ENCODE measurements around the gene CISD3. TPM values are rescaled to one million over a fixed set of nuclear protein-coding genes. Genes with fewer than 3 reads are reported as not detected.
A peak's percentile ranks its signal among the peaks of the same experiment; 100 is the strongest.

Gene CISD3
- total RNA-seq, 2 donors from 2014 or later, result 12.0 to 12.8 TPM

DNA sequence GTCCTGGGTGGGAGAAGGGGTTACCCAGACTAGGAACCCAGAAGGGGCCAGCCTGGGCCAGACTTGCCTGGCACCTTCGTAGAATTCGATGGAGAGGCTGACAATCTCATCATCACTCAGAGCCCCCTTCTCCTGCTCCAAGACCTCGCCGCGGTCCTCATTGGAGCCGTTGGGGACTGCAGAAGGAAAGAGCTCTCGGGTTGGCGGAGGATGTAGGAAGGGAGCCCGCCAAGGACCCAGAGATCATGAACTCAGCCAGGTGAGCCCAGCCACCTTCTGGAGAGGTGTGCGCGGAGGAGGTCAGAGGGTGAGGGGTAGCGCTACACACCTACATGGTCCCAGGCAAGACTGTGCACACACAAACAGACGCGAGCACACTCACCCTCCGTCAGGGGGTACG lies 8.5 kb downstream of the CISD3 start:
- DNase-seq (no peak), ATAC-seq (no peak)
- Mint-ChIP-seq H3K27ac (no peak overlapping the region), H3K4me1 (peaks cover 16% of the 10 kb centered on the region), H3K36me3 (ENCODE audit: low read depth) (no peaks in the 10 kb centered on the region), H3K4me3 (no peak overlapping the region), H3K27me3 (peaks cover 13% of the 10 kb centered on the region)
- H3K9me3 ChIP-seq (ENCODE audit: control insufficient read depth, low read length, poor library complexity, severe bottlenecking), result no peaks in the 10 kb centered on the region

DNA sequence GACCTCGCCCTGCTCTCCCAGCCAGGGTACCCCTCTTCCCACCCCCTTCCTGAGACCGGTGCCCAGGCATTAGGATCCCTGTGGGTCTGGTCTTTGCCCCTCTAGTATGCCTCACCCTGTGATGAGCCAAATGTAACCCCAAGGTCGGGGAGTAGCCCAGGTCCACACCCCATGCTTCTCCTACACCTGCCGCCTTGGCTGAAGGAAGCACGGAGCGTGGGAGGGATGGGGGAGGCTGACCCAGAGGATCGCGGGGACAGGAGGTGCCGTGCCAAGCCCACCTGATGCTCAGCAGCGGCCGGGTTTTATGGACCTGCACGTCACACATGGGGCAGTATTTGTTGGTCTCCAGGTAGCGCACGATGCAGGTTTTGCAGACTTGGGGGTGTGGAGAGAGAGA lies 9.2 kb downstream of the CISD3 start:
- ATAC-seq, result no peak
- H3K36me3 Mint-ChIP-seq (ENCODE audit: low read depth), result no peaks in the 10 kb centered on the region
- no peak for DNase-seq
- peaks cover 16% of the 10 kb centered on the region for H3K27me3 Mint-ChIP-seq
- peaks cover 10% of the 10 kb centered on the region for H3K4me1 Mint-ChIP-seq
- H3K9me3 ChIP-seq (ENCODE audit: control insufficient read depth, low read length, poor library complexity, severe bottlenecking), result no peaks in the 10 kb centered on the region
- H3K4me3 Mint-ChIP-seq, result no peak overlapping the region
- H3K27ac Mint-ChIP-seq, result no peak overlapping the region

GRCh38 chr17:38740044-38740443 lies 9.9 kb downstream of the CISD3 start:
- ATAC-seq (no peak), DNase-seq (no peak)
- H3K9me3 ChIP-seq (ENCODE audit: control insufficient read depth, low read length, poor library complexity, severe bottlenecking), result no peaks in the 10 kb centered on the region
- Mint-ChIP-seq H3K36me3 (ENCODE audit: low read depth) (peaks cover 2% of the 10 kb centered on the region), H3K27me3 (peaks cover 22% of the 10 kb centered on the region), H3K27ac (no peak overlapping the region), H3K4me1 (peaks cover 8% of the 10 kb centered on the region), H3K4me3 (no peak overlapping the region)

GRCh38 chr17:38740806-38741205 lies 10.7 kb downstream of the CISD3 start:
- ATAC-seq (no peak), DNase-seq (no peak)
- H3K9me3 ChIP-seq (ENCODE audit: control insufficient read depth, low read length, poor library complexity, severe bottlenecking), result no peaks in the 10 kb centered on the region
- peaks cover 24% of the 10 kb centered on the region for H3K27me3 Mint-ChIP-seq
- no peak overlapping the region for H3K4me3 Mint-ChIP-seq
- peaks cover 4% of the 10 kb centered on the region for H3K4me1 Mint-ChIP-seq
- peaks cover 2% of the 10 kb centered on the region for H3K36me3 Mint-ChIP-seq (ENCODE audit: low read depth)
- H3K27ac Mint-ChIP-seq, result no peak overlapping the region

DNA sequence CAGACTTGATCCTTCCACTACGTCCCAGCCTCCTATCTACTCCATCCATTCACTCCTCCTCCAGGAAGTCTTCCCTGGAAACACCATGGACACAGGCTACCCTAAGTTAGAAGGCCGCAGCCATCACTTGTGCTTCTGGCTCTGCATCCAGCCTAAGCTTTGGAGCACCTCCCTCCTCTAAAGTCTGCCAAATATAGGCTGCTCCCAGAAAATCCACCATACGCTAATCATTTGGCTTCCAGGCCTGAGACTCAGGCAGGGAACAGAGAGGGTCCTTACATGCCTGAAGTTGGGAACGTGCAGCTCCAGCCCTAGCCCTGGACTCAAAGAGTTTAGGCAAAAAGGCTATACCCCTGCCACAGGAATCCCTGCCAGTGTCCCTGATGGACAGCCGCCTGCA lies 11.3 kb downstream of the CISD3 start:
- no peak overlapping the region for H3K27ac Mint-ChIP-seq
- peaks cover 31% of the 10 kb centered on the region for H3K27me3 Mint-ChIP-seq
- no peak for ATAC-seq
- peaks cover 6% of the 10 kb centered on the region for H3K36me3 Mint-ChIP-seq (ENCODE audit: low read depth)
- DNase-seq, result no peak
- H3K4me3 Mint-ChIP-seq, result no peak overlapping the region
- no peaks in the 10 kb centered on the region for H3K9me3 ChIP-seq (ENCODE audit: control insufficient read depth, low read length, poor library complexity, severe bottlenecking)
- H3K4me1 Mint-ChIP-seq, result peaks cover 10% of the 10 kb centered on the region

DNA sequence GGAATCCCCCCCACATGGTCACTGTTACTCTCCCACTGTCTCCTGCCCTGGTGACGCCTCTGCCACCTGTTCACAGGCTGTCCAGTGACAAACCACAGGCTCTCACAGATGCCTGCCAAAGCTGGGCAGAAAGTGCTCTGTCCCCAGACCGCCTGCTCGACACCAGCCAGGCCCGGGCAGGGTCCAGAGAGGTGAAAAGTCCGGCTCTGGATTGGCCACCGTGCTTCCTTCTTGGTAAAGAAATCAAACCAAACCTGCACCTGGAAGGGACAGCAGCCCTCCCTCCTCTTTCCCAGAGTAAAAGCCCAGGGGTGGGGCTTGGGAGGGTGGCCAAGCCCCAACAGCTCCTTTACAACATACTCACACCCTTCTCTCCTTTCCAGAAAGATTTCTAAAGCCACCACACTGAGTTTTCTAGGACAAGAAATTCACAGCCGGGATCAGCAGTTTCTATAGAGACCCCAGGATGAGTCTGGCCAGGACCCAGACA lies 11.8 kb downstream of the CISD3 start:
- no peak for DNase-seq
- H3K9me3 ChIP-seq (ENCODE audit: control insufficient read depth, low read length, poor library complexity, severe bottlenecking), result no peaks in the 10 kb centered on the region
- no peak for ATAC-seq
- no peak overlapping the region for H3K27ac Mint-ChIP-seq
- H3K27me3 Mint-ChIP-seq, result peaks cover 36% of the 10 kb centered on the region
- H3K4me1 Mint-ChIP-seq, result peaks cover 15% of the 10 kb centered on the region
- peaks cover 6% of the 10 kb centered on the region for H3K36me3 Mint-ChIP-seq (ENCODE audit: low read depth)
- no peak overlapping the region for H3K4me3 Mint-ChIP-seq

DNA sequence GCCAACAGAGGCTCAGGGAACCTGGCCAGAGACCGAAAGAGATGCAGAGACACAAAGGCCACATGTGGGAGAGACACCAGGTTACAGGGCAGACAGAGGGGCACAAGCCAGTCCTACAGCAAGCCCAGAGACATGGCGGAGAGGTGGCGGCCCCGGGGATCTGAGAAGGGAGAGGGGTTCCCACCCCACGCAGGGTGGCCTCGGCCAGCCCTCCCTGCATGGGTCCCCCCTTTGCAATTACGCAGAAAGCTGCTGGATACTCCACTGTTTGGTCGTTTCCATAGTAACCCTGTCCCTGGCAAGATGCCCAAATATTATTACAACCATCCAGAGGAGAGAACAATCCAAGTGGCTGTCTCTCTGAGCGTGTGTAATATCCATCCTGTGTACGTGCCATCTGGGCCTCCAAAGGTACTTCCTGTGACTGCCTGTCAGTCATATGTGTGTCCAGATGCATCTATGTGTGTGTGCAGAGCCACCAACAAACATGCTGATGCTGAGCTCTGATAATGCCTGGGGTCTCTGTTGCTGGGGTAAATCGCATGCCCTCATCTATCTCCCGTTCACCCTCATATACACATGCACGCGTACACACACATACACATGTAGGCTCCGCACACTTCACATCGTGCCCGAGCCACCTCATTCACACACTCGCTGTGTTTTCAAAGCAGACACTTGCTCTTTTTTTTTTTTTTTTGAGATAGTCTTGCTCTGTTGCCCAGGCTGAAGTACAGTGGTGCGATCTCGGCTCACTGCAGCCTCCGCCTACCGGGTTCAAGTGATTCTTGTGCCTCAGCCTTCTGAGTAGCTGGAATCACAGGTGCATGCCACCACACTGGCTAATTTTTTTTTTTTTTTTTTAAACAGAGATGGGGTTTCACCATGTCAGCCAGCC lies 12.5 kb downstream of the CISD3 start:
- Mint-ChIP-seq H3K27me3 (peaks cover 36% of the 10 kb centered on the region), H3K36me3 (ENCODE audit: low read depth) (peaks cover 6% of the 10 kb centered on the region), H3K27ac (no peak overlapping the region), H3K4me3 (no peak overlapping the region), H3K4me1 (peaks cover 15% of the 10 kb centered on the region)
- peak; percentile 53 for ATAC-seq
- DNase-seq, result no peak
- no peaks in the 10 kb centered on the region for H3K9me3 ChIP-seq (ENCODE audit: control insufficient read depth, low read length, poor library complexity, severe bottlenecking)

DNA sequence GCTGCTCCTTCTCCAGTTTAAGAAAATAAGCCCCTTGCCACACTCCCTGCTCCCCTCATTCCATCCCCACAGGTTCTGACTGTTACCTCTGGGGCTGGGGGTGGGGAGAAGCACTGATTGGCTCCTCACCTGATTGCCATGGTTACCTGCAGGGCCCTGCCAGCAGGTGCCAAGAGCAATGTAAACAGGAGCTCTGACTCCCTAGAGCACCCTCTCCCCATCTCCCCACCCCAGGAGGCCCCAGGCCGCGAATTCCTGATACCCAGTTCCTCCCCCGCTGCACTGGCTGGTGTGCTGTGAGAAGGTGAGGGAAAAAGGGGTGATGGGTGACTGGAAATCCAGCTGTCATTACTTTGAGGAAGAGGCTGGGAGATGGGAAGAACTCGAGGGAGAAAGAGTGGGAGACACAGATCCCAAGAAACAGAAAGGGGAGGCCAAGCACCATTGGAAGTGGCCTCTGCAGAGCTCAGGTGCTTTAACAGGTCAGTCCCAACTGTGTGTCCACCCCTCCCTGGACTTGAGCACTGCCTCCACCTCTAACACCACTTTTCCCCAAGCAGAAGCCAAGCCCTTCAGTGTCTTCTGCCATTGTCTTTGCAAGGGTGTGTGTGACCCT lies 13.5 kb downstream of the CISD3 start:
- H3K27me3 Mint-ChIP-seq, result peaks cover 36% of the 10 kb centered on the region
- no peak overlapping the region for H3K27ac Mint-ChIP-seq
- no peak overlapping the region for H3K4me3 Mint-ChIP-seq
- ATAC-seq, result no peak
- DNase-seq, result no peak
- H3K36me3 Mint-ChIP-seq (ENCODE audit: low read depth), result peaks cover 8% of the 10 kb centered on the region
- H3K4me1 Mint-ChIP-seq, result peaks cover 18% of the 10 kb centered on the region
- no peaks in the 10 kb centered on the region for H3K9me3 ChIP-seq (ENCODE audit: control insufficient read depth, low read length, poor library complexity, severe bottlenecking)

- peaks cover 8% of the 10 kb centered on the region for H3K36me3 Mint-ChIP-seq (ENCODE audit: low read depth)
- no peak for DNase-seq
- no peak overlapping the region for H3K4me3 Mint-ChIP-seq
- H3K27me3 Mint-ChIP-seq, result peaks cover 48% of the 10 kb centered on the region
- no peak overlapping the region for H3K27ac Mint-ChIP-seq
- peaks cover 28% of the 10 kb centered on the region for H3K4me1 Mint-ChIP-seq
- no peaks in the 10 kb centered on the region for H3K9me3 ChIP-seq (ENCODE audit: control insufficient read depth, low read length, poor library complexity, severe bottlenecking)
- ATAC-seq, result no peak
These were observed 15.4 kb downstream of the CISD3 start for GRCh38 chr17:38745545-38745944.

GRCh38 chr17:38746004-38746848 lies 16.1 kb downstream of the CISD3 start:
- peaks cover 55% of the 10 kb centered on the region for H3K27me3 Mint-ChIP-seq
- peaks cover 35% of the 10 kb centered on the region for H3K4me1 Mint-ChIP-seq
- no peak overlapping the region for H3K27ac Mint-ChIP-seq
- peak overlapping the region; percentile 88 for H3K4me3 Mint-ChIP-seq
- ATAC-seq, result no peak
- peaks cover 8% of the 10 kb centered on the region for H3K36me3 Mint-ChIP-seq (ENCODE audit: low read depth)
- no peaks in the 10 kb centered on the region for H3K9me3 ChIP-seq (ENCODE audit: control insufficient read depth, low read length, poor library complexity, severe bottlenecking)
- no peak for DNase-seq

DNA sequence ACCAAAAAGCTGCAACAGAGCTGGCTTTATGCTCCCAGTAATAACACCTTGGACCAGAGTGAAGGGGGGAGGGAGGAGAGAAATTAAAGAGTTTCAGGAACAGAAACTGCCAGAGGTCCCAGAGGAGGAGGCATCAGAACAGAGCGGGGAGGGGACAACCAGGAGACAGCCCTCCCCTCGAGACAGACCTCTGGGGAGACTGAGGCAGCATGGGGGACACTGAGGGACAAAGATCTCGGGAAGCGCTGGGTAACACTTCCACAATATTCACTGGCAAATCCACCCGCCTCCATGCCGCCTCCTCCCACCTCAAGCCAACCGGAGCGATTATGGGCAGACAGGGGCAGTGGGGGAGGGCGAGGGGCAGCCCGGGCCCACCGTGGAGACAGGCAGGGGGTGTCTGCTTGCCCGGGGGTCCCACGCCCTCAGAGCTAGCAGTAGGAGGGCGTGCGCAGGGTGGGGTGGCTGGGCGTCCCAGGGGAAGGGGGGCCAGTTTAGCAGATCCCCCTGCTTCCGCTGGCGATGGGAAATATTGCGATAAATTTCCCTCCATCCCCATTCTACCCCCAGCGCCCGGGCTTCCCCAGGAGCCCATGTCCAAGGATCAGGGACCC lies 16.8 kb downstream of the CISD3 start:
- DNase-seq (no peak), ATAC-seq (no peak)
- peaks cover 55% of the 10 kb centered on the region for H3K27me3 Mint-ChIP-seq
- H3K9me3 ChIP-seq (ENCODE audit: control insufficient read depth, low read length, poor library complexity, severe bottlenecking), result no peaks in the 10 kb centered on the region
- peak overlapping the region; percentile 88 for H3K4me3 Mint-ChIP-seq
- H3K36me3 Mint-ChIP-seq (ENCODE audit: low read depth), result peaks cover 10% of the 10 kb centered on the region
- H3K27ac Mint-ChIP-seq, result no peak overlapping the region
- peaks cover 41% of the 10 kb centered on the region for H3K4me1 Mint-ChIP-seq

GRCh38 chr17:38747463-38748148 lies 17.5 kb downstream of the CISD3 start:
- peaks cover 48% of the 10 kb centered on the region for H3K27me3 Mint-ChIP-seq
- H3K9me3 ChIP-seq (ENCODE audit: control insufficient read depth, low read length, poor library complexity, severe bottlenecking), result no peaks in the 10 kb centered on the region
- H3K27ac Mint-ChIP-seq, result no peak overlapping the region
- peak overlapping the region; percentile 88 for H3K4me3 Mint-ChIP-seq
- ATAC-seq (no peak), DNase-seq (peak in 1 of 3 donors; percentile 31)
- H3K4me1 Mint-ChIP-seq, result peaks cover 46% of the 10 kb centered on the region
- H3K36me3 Mint-ChIP-seq (ENCODE audit: low read depth), result peaks cover 13% of the 10 kb centered on the region

Measured in T-helper 17 cell (primary cell).